Body of pancreas (tissue), 4 donors: ENCODE data around the gene GPRC5B.

ENCODE experiments used
- CTCF ChIP-seq, 7 experiments: fragments of 450-650 bp in 4 of 7; fragments of 200-600 bp in 3 of 7; sonication (generic) in 3 of 7; IDR thresholded peaks; one replicate each; pipeline ENCODE4 v1.5.1; 2016 to 2019; ENCODE audit warnings: antibody characterized with exemption in 7 of 7
- POLR2A ChIP-seq, 3 donors: fragments of 450-650 bp; IDR thresholded peaks; one replicate each; pipeline ENCODE4 v1.6.1; 2016; ENCODE audit warnings: antibody characterized with exemption in 3 of 3, mild to moderate bottlenecking in 2 of 3

GRCh38 chr16:19833581-19833980 is 51.1 kb downstream of the GPRC5B start:
- TF ChIP-seq CTCF (IDR thresholded peaks at IDR 0.05), result no peak
- no peak for TF ChIP-seq POLR2A (IDR thresholded peaks at IDR 0.05)
